Activated naive CD4-positive, alpha-beta T cell treated with anti-CD3 and anti-CD28 coated beads for 36 hours (primary cell): ENCODE data around the gene RCOR1. TPM values are rescaled to one million over a fixed set of nuclear protein-coding genes. Genes with fewer than 3 reads are reported as not detected.
"Not testable (repeated sequence)": the region's sequence is repeated elsewhere in the genome, so short reads cannot be mapped to it uniquely, and the experiment has no call there.

ENCODE experiments used
- CTCF ChIA-PET: fragments of 350-600 bp; sonication (Branson Sonifier 250); formaldehyde crosslinking; loops from one replicate; lab custom pipeline; 2021; ENCODE audit warnings: antibody characterized with exemption; lab: Charles Lee
- DNase-seq: peaks from one replicate; pipeline ENCODE4 v3.0.0-alpha.2; 2020
- H3K27ac Mint-ChIP-seq: one replicate; pipeline ENCODE4 v1.8.0; 2021; ENCODE audit warnings: mild to moderate bottlenecking, mixed read lengths
- H3K27me3 Mint-ChIP-seq: one replicate; pipeline ENCODE4 v1.8.0; 2021; ENCODE audit warnings: low read depth, mixed read lengths
- H3K36me3 Mint-ChIP-seq: one replicate; pipeline ENCODE4 v1.8.0; 2021; ENCODE audit warnings: low read depth, mixed read lengths
- H3K4me1 Mint-ChIP-seq: one replicate; pipeline ENCODE4 v1.8.0; 2021; ENCODE audit warnings: low read depth, mixed read lengths
- H3K4me3 Mint-ChIP-seq: one replicate; pipeline ENCODE4 v1.8.0; 2021; ENCODE audit warnings: mild to moderate bottlenecking, moderate library complexity, mixed read lengths
- H3K9me3 Mint-ChIP-seq: one replicate; pipeline ENCODE4 v1.8.0; 2021; ENCODE audit warnings: mixed read lengths
- intact Hi-C: fragments of 100-400 bp; cut with micrococcal nuclease; formaldehyde crosslinking; loops from one replicate; pipeline ENCODE4 v1.15.1; 2023
- total RNA-seq, 2 experiments: library from RNA; stranded (reverse); gene quantifications; one replicate each; pipeline ENCODE4 v1.2.3, GENCODE V29; 2021

Gene RCOR1
- total RNA-seq, 2 experiments from 2014 or later = 11.9 to 12.2 TPM

- DNase-seq = no peak
- H3K27ac Mint-ChIP-seq = no peak overlapping the region
- peaks cover 4% of the 10 kb centered on the region for H3K4me1 Mint-ChIP-seq
- H3K4me3 Mint-ChIP-seq = no peak overlapping the region
- no peaks in the 10 kb centered on the region for H3K27me3 Mint-ChIP-seq
- H3K9me3 Mint-ChIP-seq = no peaks in the 10 kb centered on the region
- CTCF ChIA-PET = interaction anchor here (1.3 kb wide), 1 partner anchor 120 kb away, joined by 3 read pairs; no protein-coding TSS in a partner anchor
- H3K36me3 Mint-ChIP-seq = no peaks in the 10 kb centered on the region
- intact Hi-C loops = no loop called here
Observed at GRCh38 chr14:102574281-102575159, 17.9 kb upstream of the RCOR1 start.

GRCh38 chr14:102575160-102575845 is 17.1 kb upstream of the RCOR1 start:
- Mint-ChIP-seq H3K36me3 (no peaks in the 10 kb centered on the region), H3K4me1 (peaks cover 4% of the 10 kb centered on the region)
- CTCF ChIA-PET = interaction anchor here (1.3 kb wide), 1 partner anchor 119 kb away, joined by 3 read pairs; no protein-coding TSS in a partner anchor

DNA sequence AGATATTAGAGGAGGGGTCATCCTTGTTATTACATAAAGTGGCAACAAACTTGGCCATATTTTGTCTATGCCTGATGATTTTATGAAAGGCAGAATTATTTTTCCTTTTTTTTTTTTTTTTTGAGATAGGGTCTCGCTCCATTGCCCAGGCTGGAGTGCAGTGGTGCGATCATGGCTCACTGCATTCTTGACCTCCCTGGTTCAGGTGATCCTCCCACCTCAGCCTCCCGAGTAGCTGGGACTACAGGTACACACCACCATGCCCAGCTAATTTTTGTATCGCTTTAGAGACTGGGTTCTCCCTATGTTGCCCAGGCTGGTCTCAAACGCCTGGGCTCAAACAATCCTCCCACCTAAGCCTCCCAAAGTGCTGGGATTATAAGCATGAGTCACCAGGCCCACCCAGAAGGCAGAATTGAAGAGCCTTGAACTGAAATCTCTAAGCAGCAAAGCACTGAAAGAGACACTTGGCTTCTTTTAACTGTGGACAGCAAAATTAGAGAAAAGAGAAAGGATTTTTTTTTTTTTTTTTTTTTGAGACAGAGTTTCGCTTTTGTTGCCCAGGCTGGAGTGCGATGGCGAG is 16.5 kb upstream of the RCOR1 start:
- CTCF ChIA-PET = interaction anchor here (1.4 kb wide), 1 partner anchor 19 kb away, joined by 3 read pairs; no protein-coding TSS in a partner anchor
- intact Hi-C loops, H3K36me3 Mint-ChIP-seq, DNase-seq, H3K4me3 Mint-ChIP-seq, H3K27me3 Mint-ChIP-seq, H3K27ac Mint-ChIP-seq, H3K9me3 Mint-ChIP-seq, H3K4me1 Mint-ChIP-seq: not testable (repeated sequence)

More at GRCh38 chr14:102575160-102575845, 17.1 kb upstream of the RCOR1 start:
- H3K27ac Mint-ChIP-seq = no peak overlapping the region
- H3K9me3 Mint-ChIP-seq = no peaks in the 10 kb centered on the region
- no peak overlapping the region for H3K4me3 Mint-ChIP-seq
- H3K27me3 Mint-ChIP-seq = no peaks in the 10 kb centered on the region
- intact Hi-C loops = no loop called here
- no peak for DNase-seq

GRCh38 chr14:102578821-102579220 is 13.6 kb upstream of the RCOR1 start:
- Mint-ChIP-seq H3K27me3 (no peaks in the 10 kb centered on the region), H3K4me3 (no peak overlapping the region), H3K4me1 (no peaks in the 10 kb centered on the region), H3K27ac (no peak overlapping the region), H3K36me3 (no peaks in the 10 kb centered on the region), H3K9me3 (no peaks in the 10 kb centered on the region)
- DNase-seq = no peak
- CTCF ChIA-PET = no interaction called here
- intact Hi-C loops = no loop called here

- no peaks in the 10 kb centered on the region for H3K9me3 Mint-ChIP-seq
- H3K27me3 Mint-ChIP-seq = no peaks in the 10 kb centered on the region
- no peaks in the 10 kb centered on the region for H3K36me3 Mint-ChIP-seq
Observed at GRCh38 chr14:102579696-102580549, 12.5 kb upstream of the RCOR1 start.

DNA sequence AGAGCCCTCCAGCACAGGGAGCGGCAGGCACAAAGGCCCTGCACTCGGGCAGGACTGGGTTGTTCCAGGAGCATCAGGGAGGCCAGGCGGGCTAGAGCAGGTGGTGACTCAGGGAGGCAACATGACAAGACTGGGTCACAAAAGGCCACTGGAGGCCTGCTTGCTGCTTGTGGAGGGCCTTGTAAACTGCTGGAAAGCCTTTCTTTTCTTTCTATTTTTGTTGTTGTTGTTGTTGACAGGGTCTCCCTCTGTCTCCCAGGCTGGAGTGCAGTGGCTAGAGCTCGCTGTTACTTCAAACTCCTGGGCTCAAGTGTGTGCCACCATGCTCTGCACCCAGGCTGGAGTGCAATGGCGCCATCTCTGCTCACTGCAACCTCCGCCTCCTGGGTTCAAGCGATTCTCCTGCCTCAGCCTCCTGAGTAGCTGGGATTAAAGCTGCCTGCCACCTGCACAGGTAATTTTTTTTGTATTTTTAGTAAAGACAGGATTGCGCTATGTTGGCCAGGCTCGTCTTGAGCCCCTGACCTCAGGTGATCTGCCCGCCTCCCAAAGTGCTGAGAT is 11.8 kb upstream of the RCOR1 start:
- H3K27me3 Mint-ChIP-seq = no peaks in the 10 kb centered on the region
- no peaks in the 10 kb centered on the region for H3K4me1 Mint-ChIP-seq
- CTCF ChIA-PET = no interaction called here
- intact Hi-C loops = no loop called here
- no peak overlapping the region for H3K27ac Mint-ChIP-seq
- DNase-seq = no peak
- H3K36me3 Mint-ChIP-seq = no peaks in the 10 kb centered on the region
- H3K9me3 Mint-ChIP-seq = no peaks in the 10 kb centered on the region
- H3K4me3 Mint-ChIP-seq = no peak overlapping the region

More at GRCh38 chr14:102579696-102580549, 12.5 kb upstream of the RCOR1 start:
- Mint-ChIP-seq H3K27ac (no peak overlapping the region), H3K4me1 (no peaks in the 10 kb centered on the region), H3K4me3 (no peak overlapping the region)
- intact Hi-C loops = no loop called here
- CTCF ChIA-PET = no interaction called here
- no peak for DNase-seq

GRCh38 chr14:102581193-102581592 is 11.3 kb upstream of the RCOR1 start:
- intact Hi-C loops = no loop called here
- Mint-ChIP-seq H3K27ac (no peak overlapping the region), H3K4me3 (no peak overlapping the region), H3K36me3 (no peaks in the 10 kb centered on the region), H3K27me3 (no peaks in the 10 kb centered on the region), H3K9me3 (no peaks in the 10 kb centered on the region), H3K4me1 (no peaks in the 10 kb centered on the region)
- no peak for DNase-seq
- CTCF ChIA-PET = interaction anchor here (0.6 kb wide), 1 partner anchor 302 kb away, joined by 4 read pairs; no protein-coding TSS in a partner anchor

- H3K27me3 Mint-ChIP-seq = no peaks in the 10 kb centered on the region
- H3K27ac Mint-ChIP-seq = no peak overlapping the region
- no peaks in the 10 kb centered on the region for H3K36me3 Mint-ChIP-seq
- H3K4me3 Mint-ChIP-seq = no peak overlapping the region
- no peaks in the 10 kb centered on the region for H3K4me1 Mint-ChIP-seq
- H3K9me3 Mint-ChIP-seq = no peaks in the 10 kb centered on the region
- DNase-seq = no peak
- intact Hi-C loops = no loop called here
- CTCF ChIA-PET = no interaction called here
Observed at GRCh38 chr14:102583726-102584125, 8.7 kb upstream of the RCOR1 start.

- Mint-ChIP-seq H3K27ac (no peak overlapping the region), H3K36me3 (no peaks in the 10 kb centered on the region), H3K9me3 (no peaks in the 10 kb centered on the region), H3K4me3 (no peak overlapping the region), H3K4me1 (no peaks in the 10 kb centered on the region), H3K27me3 (no peaks in the 10 kb centered on the region)
- no peak for DNase-seq
- intact Hi-C loops = no loop called here
- CTCF ChIA-PET = no interaction called here
Observed at GRCh38 chr14:102584871-102585869, 7.3 kb upstream of the RCOR1 start.

- no peaks in the 10 kb centered on the region for H3K4me1 Mint-ChIP-seq
- intact Hi-C loops = no loop called here
- H3K27ac Mint-ChIP-seq = no peak overlapping the region
- no peaks in the 10 kb centered on the region for H3K36me3 Mint-ChIP-seq
- no peaks in the 10 kb centered on the region for H3K27me3 Mint-ChIP-seq
- no peaks in the 10 kb centered on the region for H3K9me3 Mint-ChIP-seq
- H3K4me3 Mint-ChIP-seq = no peak overlapping the region
- no peak for DNase-seq
- CTCF ChIA-PET = interaction anchor here (0.7 kb wide), 1 partner anchor 544 kb away, joined by 3 read pairs; no protein-coding TSS in a partner anchor
Observed at GRCh38 chr14:102586420-102587104, 5.9 kb upstream of the RCOR1 start.
